SK-N-MC (cell line): ENCODE measurements around the gene SSBP2.

Experiments
- EZH2 ChIP-seq: fragments of 200-600 bp; sonication (generic); IDR thresholded peaks from one replicate; pipeline ENCODE4 v1.6.1; 2017; ENCODE audit warnings: antibody characterized with exemption
- FOXP2 ChIP-seq: optimal IDR thresholded peaks from 2 replicates; pipeline ENCODE3; 2011; ENCODE audit warnings: mild to moderate bottlenecking, moderate library complexity; ENCODE audit not compliant: insufficient read depth; ENCODE audit errors: extremely low read length, control extremely low read depth
- POLR2AphosphoS5 ChIP-seq: IDR thresholded peaks from 2 replicates; pipeline ENCODE4 v1.6.1; 2012; ENCODE audit warnings: mild to moderate bottlenecking, low read depth, low read length, borderline replicate concordance

GRCh38 chr5:81530919-81531318, 220.0 kb downstream of the SSBP2 start:
- TF ChIP-seq FOXP2 = no peak
- TF ChIP-seq EZH2 = no peak
- TF ChIP-seq POLR2AphosphoS5 = no peak
